Spleen (tissue), 7 donors: Measurements from ENCODE around the gene KCNE1.

Source experiments
- CTCF ChIP-seq, 11 experiments: fragments of 200-600 bp in 7 of 11; fragments of 450-650 bp in 4 of 11; sonication (generic) in 4 of 11; IDR thresholded peaks in 8 of 11; conservative IDR thresholded peaks in 3 of 11; 1 replicate in 7 of 11; 2 replicates in 4 of 11; pipeline versions ENCODE4 v1.4.0 to v1.8.0; 2016 to 2021; ENCODE audit warnings: antibody characterized with exemption in 11 of 11, inconsistent platforms in 4 of 11, mild to moderate bottlenecking in 1 of 11
- POLR2A ChIP-seq, 3 donors: fragments of 450-650 bp; IDR thresholded peaks; one replicate each; pipeline ENCODE4 v1.5.1; 2017; ENCODE audit warnings: antibody characterized with exemption in 3 of 3, mild to moderate bottlenecking in 1 of 3
- POLR2AphosphoS5 ChIP-seq, 3 donors: sonication (generic); formaldehyde crosslinking; IDR thresholded peaks; one replicate each; pipeline ENCODE4 v1.5.1; 2017; ENCODE audit warnings: antibody characterized with exemption in 3 of 3
- donor health status: DM: no; HTN: no; CAD: no; lungs with moderate emphysema.
- donor health status: DM: no; HTN: no; CAD: no.
- donor health status: DM: no; HTN: no; CAD: no.

GRCh38 chr21:34519694-34520093 lies 7.7 kb upstream of the KCNE1 start:
- no peak for TF ChIP-seq POLR2AphosphoS5 (IDR thresholded peaks at IDR 0.05)
- no peak for TF ChIP-seq CTCF (IDR thresholded peaks at IDR 0.05 in 8 of 11, conservative IDR thresholded peaks at IDR 0.05 in 3 of 11)
- TF ChIP-seq POLR2A (IDR thresholded peaks at IDR 0.05), result no peak
